ENCODE results near the gene GTF3C1.

Gene GTF3C1

DNA sequence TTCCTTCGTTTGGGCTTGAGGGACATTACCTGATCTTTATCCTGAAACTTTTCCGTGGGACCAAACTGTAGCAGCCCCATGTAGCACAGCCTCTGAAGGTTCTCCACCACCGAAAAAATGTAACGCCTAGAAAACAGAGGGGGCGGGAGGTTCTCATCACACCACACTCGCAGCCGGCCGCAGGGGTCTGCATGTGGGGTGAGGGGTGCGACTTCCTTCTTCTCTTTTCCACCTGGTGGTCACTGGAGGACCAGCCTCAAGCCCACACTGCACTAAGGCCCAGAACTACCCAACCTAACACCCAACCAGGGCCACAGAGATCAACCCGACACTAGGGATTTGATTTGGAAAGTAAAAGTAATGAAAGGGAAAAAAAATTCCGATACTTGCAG, 57.1 kb downstream of the GTF3C1 start:
- TF ChIP-seq, protein P1, sequence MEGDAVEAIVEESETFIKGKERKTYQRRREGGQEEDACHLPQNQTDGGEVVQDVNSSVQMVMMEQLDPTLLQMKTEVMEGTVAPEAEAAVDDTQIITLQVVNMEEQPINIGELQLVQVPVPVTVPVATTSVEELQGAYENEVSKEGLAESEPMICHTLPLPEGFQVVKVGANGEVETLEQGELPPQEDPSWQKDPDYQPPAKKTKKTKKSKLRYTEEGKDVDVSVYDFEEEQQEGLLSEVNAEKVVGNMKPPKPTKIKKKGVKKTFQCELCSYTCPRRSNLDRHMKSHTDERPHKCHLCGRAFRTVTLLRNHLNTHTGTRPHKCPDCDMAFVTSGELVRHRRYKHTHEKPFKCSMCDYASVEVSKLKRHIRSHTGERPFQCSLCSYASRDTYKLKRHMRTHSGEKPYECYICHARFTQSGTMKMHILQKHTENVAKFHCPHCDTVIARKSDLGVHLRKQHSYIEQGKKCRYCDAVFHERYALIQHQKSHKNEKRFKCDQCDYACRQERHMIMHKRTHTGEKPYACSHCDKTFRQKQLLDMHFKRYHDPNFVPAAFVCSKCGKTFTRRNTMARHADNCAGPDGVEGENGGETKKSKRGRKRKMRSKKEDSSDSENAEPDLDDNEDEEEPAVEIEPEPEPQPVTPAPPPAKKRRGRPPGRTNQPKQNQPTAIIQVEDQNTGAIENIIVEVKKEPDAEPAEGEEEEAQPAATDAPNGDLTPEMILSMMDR (IDR thresholded peaks at IDR 0.05; ENCODE audit: low read depth, low read length, missing control alignments), result no peak
- DNase-seq (ENCODE audit: low read depth), result no peak
- H3K4me3 ChIP-seq (ENCODE audit: low read depth, low read length), result no peak overlapping the region

DNA sequence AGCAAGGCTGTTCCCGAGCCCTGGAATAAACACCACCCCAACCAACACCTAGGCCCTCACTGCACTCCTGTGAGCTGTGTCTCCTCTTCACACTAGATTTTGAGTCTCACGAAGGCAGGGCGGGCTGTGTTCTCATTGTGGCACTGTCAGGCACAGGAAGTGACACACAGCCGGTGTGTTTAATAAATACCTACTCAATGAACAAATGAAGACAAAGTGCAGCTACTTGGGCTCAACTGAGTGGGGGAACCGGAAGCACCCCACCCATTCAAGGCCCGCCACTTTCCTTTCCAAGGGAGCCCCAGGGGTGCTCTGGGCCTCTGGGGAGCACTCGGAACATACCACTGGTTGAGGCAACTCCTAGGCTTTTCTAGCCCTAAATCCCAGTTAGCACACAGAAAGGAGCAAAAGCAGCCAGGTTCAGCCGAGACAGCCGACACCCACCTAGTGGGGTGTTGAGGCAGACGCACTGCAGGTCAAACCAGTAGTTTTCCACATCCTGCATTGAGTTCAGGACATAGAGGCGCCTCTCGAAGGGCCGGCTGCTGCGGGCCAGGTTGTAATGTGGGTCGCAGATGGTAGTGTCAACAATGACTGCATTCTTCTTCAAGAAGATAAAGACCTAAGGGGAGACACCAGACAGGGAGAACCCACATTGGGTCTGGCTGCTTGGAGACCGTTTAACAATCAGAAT, 57.7 kb downstream of the GTF3C1 start:
- H3K4me3 ChIP-seq (ENCODE audit: low read depth, low read length), result no peak overlapping the region
- DNase-seq (ENCODE audit: low read depth), result no peak
- TF ChIP-seq, protein P1 (IDR thresholded peaks at IDR 0.05; ENCODE audit: low read depth, low read length, missing control alignments), result no peak

DNA sequence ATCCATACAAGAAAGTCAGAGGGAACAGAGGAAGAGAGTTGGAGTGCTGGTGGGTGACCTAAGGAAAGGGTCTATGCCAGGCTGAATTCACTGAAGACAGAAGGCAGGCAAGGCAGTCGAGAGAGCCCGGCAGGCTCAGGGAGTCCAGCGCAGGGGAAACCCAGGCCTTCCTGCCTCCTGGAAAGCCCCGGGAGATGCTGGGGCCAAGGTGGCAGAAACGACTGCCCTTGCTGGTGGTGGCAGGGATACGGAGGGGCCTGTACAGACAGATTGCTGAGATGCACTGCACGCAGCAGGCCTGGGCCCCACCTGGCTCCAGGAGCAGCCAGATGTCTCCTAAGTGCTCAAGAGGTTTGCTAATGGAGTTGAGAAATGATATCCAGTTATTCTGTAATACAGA, 59.8 kb downstream of the GTF3C1 start:
- no peak overlapping the region for H3K4me3 ChIP-seq (ENCODE audit: low read depth, low read length)
- TF ChIP-seq, protein P1 (IDR thresholded peaks at IDR 0.05; ENCODE audit: low read depth, low read length, missing control alignments), result no peak

GRCh38 chr16:27489421-27489820, 60.3 kb downstream of the GTF3C1 start:
- H3K4me3 ChIP-seq (ENCODE audit: low read depth, low read length), result no peak overlapping the region
- no peak for DNase-seq (ENCODE audit: low read depth)
- TF ChIP-seq, protein P1 (IDR thresholded peaks at IDR 0.05; ENCODE audit: low read depth, low read length, missing control alignments), result no peak

More for the DNA sequence above, 59.8 kb downstream of the GTF3C1 start:
- no peak for DNase-seq (ENCODE audit: low read depth)

DNA sequence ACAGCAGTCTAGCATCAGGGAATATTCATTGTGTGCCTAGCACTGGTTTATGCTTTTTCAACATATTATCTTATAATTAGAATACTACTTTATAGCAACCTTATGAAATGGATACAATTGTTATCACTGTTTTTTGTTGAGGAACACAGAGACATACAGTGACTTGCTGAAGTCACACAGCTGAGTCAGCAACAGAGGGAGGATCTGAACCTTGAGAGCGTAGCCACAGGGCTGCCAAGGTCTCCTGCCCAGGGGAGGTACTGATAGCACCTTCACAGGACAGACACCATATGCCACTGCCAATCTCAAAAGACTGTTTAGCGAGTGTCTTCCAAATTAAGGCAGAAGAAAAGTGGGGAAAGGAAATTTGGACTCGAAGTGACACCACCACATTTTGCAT, 63.0 kb downstream of the GTF3C1 start:
- H3K4me3 ChIP-seq (ENCODE audit: low read depth, low read length), result no peak overlapping the region
- TF ChIP-seq, protein P1 (IDR thresholded peaks at IDR 0.05; ENCODE audit: low read depth, low read length, missing control alignments), result no peak
- DNase-seq (ENCODE audit: low read depth), result no peak

GRCh38 chr16:27486344-27486743, 63.4 kb downstream of the GTF3C1 start:
- no peak overlapping the region for H3K4me3 ChIP-seq (ENCODE audit: low read depth, low read length)
- TF ChIP-seq, protein P1 (IDR thresholded peaks at IDR 0.05; ENCODE audit: low read depth, low read length, missing control alignments), result no peak
- DNase-seq (ENCODE audit: low read depth), result no peak

DNA sequence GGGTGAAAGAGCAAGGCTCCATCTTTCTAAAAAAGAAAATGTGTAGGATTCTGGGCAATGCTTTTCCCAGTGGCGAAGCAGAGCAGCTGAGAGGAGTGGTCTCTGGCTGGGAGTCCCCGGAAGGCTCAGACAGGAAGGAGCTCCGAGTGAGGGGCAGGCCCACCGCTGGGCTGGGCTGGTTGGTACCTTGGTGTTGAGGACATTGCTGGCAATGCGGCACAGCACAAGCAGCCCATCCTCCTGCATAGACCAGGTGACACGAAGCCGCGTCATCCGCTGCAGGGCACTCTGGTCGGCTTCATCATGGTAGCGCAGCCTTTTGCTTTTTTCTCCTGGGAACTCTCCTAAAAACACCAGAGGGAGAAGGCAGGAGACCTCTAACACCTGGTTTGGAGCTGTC, 63.9 kb downstream of the GTF3C1 start:
- no peak overlapping the region for H3K4me3 ChIP-seq (ENCODE audit: low read depth, low read length)
- TF ChIP-seq, protein P1 (IDR thresholded peaks at IDR 0.05; ENCODE audit: low read depth, low read length, missing control alignments), result no peak
- no peak for DNase-seq (ENCODE audit: low read depth)
